Stimulated activated CD8-positive, alpha-beta memory T cell treated with anti-CD3 and anti-CD28 coated beads, Interleukin-15, amount 100 ng/mL, for 1 hour (primary cell): ENCODE data around the gene PTGDS.
A peak's percentile ranks its signal among the peaks of the same experiment; 100 is the strongest.

Experiments used
- DNase-seq: peaks from one replicate; pipeline ENCODE4 v3.0.0-alpha.2; 2020; ENCODE audit warnings: low read depth

PTGDS gene

GRCh38 chr9:137009217-137009616, 31.9 kb downstream of the PTGDS start:
- no peak for DNase-seq

GRCh38 chr9:137009938-137010732, 32.8 kb downstream of the PTGDS start:
- DNase-seq = no peak

GRCh38 chr9:137011156-137011555, 33.9 kb downstream of the PTGDS start:
- no peak for DNase-seq

GRCh38 chr9:137011907-137012675, 34.8 kb downstream of the PTGDS start:
- DNase-seq = no peak

GRCh38 chr9:137012694-137013570, 35.6 kb downstream of the PTGDS start:
- no peak for DNase-seq

DNA sequence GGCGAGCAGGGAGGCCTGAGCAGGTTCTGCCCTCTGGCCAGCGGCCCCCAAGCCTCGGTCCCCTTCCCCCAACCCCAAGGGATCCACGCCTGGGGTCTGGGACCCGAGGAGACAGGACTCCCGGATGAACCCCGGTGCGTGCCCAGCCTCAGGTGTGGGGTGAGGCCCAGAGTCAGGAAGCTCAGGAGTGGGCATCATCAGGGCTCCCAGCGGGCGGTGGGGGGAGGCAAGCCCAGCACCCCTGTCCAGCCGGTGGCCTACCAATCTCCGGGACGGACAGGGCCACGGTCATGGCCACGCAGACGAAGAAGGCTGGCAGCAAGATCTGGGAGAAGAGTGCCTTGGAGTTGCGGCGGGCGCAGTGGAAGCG, 36.3 kb downstream of the PTGDS start:
- no peak for DNase-seq

- no peak for DNase-seq
Observed at GRCh38 chr9:137014166-137014565, 36.9 kb downstream of the PTGDS start.

DNA sequence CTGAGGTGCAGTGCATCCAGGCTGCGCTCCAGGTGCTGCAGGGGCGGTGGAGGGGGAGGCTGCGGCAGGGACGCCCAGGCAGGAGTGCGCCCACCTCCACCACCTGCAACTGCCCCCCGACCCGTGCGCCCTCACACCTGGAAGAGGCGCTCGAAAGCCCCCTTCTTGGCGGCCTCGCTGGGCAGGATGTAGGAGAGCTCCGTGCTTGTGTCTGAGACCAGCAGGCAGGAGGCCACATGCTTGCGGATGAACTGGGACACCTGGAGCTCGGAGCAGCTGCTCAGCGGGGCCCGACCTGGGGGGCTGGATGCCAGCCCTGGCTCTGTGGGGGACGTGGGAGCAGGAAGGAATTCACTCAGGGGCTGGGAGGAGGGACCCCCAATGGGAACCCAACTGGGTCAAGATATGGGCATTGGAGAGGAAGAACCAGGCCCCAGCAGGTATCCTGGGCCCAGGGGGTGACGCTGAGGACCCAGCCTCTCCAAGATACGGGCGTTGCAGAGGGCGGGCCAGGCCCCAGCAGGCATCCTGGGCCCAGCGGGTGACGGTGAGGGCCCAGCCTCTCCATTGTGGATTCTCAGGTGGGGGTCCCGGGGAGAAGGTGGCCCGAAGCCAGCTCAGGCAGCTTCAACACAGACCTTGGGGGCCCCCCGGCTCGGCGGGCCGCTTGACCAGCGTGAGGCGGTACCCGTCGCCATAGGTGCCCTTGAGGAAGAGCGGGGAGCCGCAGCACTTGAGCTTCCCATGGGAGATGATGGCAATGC, 37.7 kb downstream of the PTGDS start:
- no peak for DNase-seq

DNA sequence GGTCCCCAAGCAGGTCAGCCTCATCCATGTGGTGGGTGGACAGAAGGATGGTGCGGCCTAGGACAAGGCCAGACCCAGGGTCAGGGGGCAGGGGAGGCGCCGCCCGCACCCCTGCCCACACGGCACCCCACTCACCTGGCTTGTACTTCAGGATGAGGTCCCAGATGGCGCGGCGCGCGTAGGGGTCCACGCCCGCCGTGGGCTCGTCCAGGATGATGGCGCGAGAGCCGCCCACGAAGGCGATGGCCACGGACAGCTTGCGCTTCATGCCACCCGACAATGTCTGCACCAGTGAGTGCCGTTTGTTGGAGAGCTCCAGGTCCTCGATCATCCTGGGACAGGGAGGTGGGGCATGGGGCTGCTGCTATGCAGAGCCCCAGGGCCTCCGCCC, 38.2 kb downstream of the PTGDS start:
- no peak for DNase-seq

- DNase-seq = no peak
Observed at GRCh38 chr9:137015976-137016375, 38.7 kb downstream of the PTGDS start.

GRCh38 chr9:137016436-137016835, 39.1 kb downstream of the PTGDS start:
- no peak for DNase-seq

- DNase-seq = no peak
Observed at GRCh38 chr9:137017071-137017470, 39.8 kb downstream of the PTGDS start.

DNA sequence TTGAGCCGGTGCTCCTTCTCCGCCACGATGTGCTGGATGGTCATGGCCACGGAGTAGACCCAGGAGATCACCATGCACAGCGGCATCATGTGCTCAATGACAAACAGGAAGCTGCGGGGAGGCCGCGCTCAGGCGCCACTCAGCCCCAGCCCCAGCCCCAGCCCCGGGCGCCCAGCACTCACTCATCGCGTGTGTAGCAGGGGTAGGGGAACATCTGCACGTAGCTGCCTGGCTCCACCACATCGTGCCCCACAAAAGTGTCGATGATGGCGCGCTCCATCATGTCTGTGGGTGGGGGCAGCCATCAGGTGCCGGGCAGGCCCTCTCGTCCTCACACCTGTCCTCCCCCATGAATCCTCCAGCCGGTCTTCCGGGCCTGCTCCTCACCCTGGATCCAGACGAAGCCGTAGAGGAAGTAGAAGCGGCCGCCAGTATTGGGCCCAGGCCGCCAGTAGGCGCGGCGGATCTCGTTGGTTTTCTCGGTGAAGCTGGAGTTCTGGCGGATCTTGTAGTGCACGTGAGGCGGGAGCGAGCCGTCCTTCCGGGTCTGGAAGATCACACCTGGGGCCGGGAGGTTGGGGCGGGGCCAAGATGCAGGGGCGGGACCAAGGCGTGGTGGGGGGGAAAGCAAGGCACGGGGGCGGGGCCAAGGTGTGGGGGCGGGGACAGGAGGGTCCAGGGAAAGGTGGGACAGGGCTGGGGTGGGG, 40.6 kb downstream of the PTGDS start:
- DNase-seq = no peak

DNA sequence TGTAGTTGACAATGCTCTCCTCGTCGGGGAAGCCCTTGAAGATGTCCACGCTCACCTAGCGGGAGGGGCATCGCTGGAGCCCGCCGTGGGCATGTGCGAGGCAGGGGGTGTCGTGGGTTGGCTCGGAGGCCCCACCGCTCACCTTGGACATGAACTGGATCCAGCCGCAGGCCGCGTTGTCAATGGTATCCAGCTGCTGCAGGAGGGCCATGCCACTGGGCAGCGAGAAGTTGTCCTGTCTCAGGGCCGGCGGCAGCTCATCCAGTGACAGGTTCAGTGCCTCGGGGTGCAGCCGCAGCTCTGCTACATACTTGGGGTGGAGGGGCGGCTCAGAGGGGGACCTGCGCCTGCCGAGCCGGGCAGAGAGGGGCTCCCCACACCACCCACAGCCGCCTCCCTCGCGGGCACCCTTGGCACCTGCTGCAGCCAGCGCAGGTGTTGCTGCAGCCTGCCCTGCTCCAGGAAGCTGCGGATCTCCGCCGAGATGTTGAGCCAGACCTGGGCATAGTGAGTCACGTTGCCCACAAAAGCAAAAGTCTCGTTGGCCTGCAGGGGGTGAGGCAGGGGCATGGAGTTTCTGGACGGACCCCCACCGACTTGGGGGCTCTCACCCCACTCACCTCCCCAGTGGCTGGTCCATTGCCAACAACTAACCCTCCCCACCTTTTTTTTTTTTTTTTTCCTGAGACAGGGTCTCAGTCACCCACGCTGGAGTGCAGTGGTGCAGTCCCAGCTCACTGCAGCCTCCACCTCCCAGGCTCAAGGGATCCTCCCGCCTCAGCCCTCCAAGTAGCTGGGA, 41.7 kb downstream of the PTGDS start:
- DNase-seq = no peak

DNA sequence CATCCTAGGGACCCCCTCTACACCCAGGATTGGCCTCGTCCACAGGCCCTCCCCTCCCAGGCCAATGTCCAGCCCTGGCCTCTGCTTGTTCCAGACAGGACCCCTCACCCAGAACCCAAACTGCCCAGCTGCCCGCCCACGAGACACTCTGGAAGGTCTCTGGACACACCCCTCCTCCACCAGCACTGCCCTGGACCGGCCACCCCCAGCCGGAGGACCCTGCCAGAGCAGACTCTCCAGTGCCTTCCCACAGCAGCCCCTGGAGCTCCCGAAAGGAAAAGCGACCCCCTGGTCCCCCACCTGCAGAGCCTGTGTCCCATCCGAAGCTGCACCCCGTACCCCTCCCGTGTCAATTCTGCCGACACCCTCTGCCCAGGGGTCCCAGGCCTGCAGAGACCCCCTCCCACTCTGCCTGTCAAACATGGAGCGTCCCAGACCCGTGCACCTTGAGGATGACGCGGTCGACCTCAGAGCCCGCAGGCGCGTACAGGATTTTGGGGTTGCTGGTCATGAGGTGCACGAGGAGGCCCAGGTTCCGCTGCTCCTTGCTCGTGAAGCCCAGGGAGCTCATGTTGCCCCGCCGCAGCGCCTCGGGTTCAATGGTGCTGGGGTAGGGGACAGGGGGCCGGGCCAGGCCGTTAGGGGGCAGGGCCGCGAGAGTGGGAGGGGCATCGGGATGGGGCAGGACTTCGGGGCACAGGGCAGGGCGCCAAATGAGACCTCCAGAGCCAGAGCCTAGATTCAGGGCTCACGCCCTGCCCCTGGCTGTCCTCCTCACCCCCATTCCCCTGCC, 42.8 kb downstream of the PTGDS start:
- DNase-seq = no peak

- DNase-seq = no peak
Observed at GRCh38 chr9:137020771-137021567, 43.7 kb downstream of the PTGDS start.

DNA sequence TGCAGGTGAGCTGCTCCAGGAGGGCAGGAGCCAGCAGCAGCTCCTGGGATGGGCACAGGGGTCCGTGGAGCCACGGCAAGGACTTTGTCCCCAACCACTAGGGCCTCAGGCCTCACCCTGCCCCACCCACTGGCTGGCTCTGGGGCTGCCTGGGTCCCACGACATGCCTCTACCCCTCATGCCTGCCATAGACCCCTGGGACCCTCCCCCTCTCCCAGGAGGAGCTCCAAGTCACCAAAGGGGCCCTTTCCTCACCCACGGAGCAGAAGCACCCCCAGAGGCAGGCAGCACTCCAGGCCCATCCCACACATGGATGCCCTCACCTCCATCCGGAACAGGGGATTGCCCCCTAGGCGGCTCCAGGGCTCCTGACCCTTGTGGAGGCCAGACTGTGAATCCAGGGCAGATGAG, 44.3 kb downstream of the PTGDS start:
- DNase-seq = no peak

- peak; percentile 40 for DNase-seq
Observed at GRCh38 chr9:137021979-137022661, 44.8 kb downstream of the PTGDS start.
